B cell (primary cell): ENCODE measurements around the gene PLBD2. TPM values are rescaled to one million over a fixed set of nuclear protein-coding genes. Genes with fewer than 3 reads are reported as not detected.

Source experiments
- ATAC-seq: fragments of 200-7000 bp; cut with Tn5 transposase; one replicate; pipeline ENCODE4 v1.10.0; 2021; ENCODE audit warnings: low read depth, mild to moderate bottlenecking, moderate number of reproducible peaks, moderate library complexity
- CTCF ChIA-PET: fragments of 350-600 bp; sonication (Branson Sonifier 250); formaldehyde crosslinking; loops from one replicate; lab custom pipeline; 2021; ENCODE audit warnings: antibody characterized with exemption, inconsistent platforms; lab: Charles Lee
- POLR2A ChIA-PET: fragments of 350-600 bp; sonication (Branson Sonifier 250); formaldehyde crosslinking; loops from one replicate; lab custom pipeline; 2021; ENCODE audit warnings: antibody characterized with exemption; lab: Charles Lee
- DNase-seq: peaks from one replicate; pipeline ENCODE4 v3.0.0; 2013
- H2AFZ ChIP-seq: 2 replicates; pipeline ENCODE4 v1.6.1; 2012; ENCODE audit warnings: mild to moderate bottlenecking, low read depth, low read length; ENCODE audit not compliant: insufficient read depth, poor library complexity, severe bottlenecking
- H3K27ac ChIP-seq, 2 donors: 1 replicate in 1 of 2; 2 replicates in 1 of 2; pipeline ENCODE4 v1.5.1; 2012 to 2013; ENCODE audit warnings: low read length in 2 of 2, mild to moderate bottlenecking in 2 of 2, moderate library complexity in 1 of 2
- H3K27me3 ChIP-seq, 4 experiments: fragments of 200-600 bp in 1 of 4; sonication (generic) in 1 of 4; replicated peaks in 1 of 4; 1 replicate in 2 of 4; 2 replicates in 2 of 4; pipeline versions ENCODE4 v1.6.1 to v1.7.0; 2013 to 2016; ENCODE audit warnings: low read length in 3 of 4, mild to moderate bottlenecking in 2 of 4, mixed read lengths in 1 of 4, moderate library complexity in 1 of 4; ENCODE audit not compliant: insufficient read depth in 4 of 4, control insufficient read depth in 3 of 4; ENCODE audit errors: control extremely low read depth in 1 of 4
- H3K36me3 ChIP-seq, 2 experiments: replicated peaks in 1 of 2; 1 replicate in 1 of 2; 2 replicates in 1 of 2; pipeline versions ENCODE4 v1.6.1 to v1.7.1; 2013; ENCODE audit warnings: low read length in 1 of 2; ENCODE audit not compliant: insufficient read depth in 2 of 2, control insufficient read depth in 1 of 2; ENCODE audit errors: control extremely low read depth in 1 of 2, extremely low read depth in 1 of 2
- H3K4me1 ChIP-seq, 2 donors: fragments of 200-600 bp in 1 of 2; sonication (generic) in 1 of 2; 1 replicate in 1 of 2; 2 replicates in 1 of 2; pipeline versions ENCODE4 v1.5.1 to v1.6.1; 2013 to 2017; ENCODE audit warnings: low read length in 2 of 2; ENCODE audit not compliant: control insufficient read depth in 2 of 2, insufficient read depth in 2 of 2
- H3K4me2 ChIP-seq: replicated peaks from 2 replicates; pipeline ENCODE3; 2012; ENCODE audit warnings: mild to moderate bottlenecking, low read depth, low read length; ENCODE audit not compliant: poor library complexity, severe bottlenecking
- H3K4me3 ChIP-seq, 5 experiments: fragments of 200-600 bp in 1 of 5; sonication (generic) in 1 of 5; 1 replicate in 3 of 5; 2 replicates in 2 of 5; pipeline versions ENCODE4 v1.5.1 to v1.7.0; 2011 to 2016; ENCODE audit warnings: low read length in 4 of 5, mild to moderate bottlenecking in 4 of 5, low read depth in 2 of 5, control low read depth in 1 of 5, moderate library complexity in 1 of 5; ENCODE audit not compliant: insufficient read depth in 1 of 5; ENCODE audit errors: control extremely low read depth in 1 of 5, extremely low read depth in 1 of 5
- H3K79me2 ChIP-seq: fragments of 200-600 bp; sonication (generic); one replicate; pipeline ENCODE4 v1.6.0; 2016; ENCODE audit warnings: low read length; ENCODE audit not compliant: control insufficient read depth, insufficient read depth
- H3K9ac ChIP-seq: fragments of 200-600 bp; sonication (generic); 2 replicates; pipeline ENCODE4 v1.6.1; 2017; ENCODE audit warnings: mild to moderate bottlenecking, low read length, moderate library complexity
- H3K9me3 ChIP-seq, 3 donors: one replicate each; pipeline versions ENCODE4 v1.6.1 to v1.7.1; 2013; ENCODE audit warnings: low read length in 2 of 3; ENCODE audit not compliant: control insufficient read depth in 2 of 3, insufficient read depth in 1 of 3; ENCODE audit errors: control extremely low read depth in 1 of 3
- H4K20me1 ChIP-seq: 2 replicates; pipeline ENCODE4 v1.6.0; 2012; ENCODE audit warnings: mild to moderate bottlenecking, low read length; ENCODE audit not compliant: insufficient read depth, control insufficient read depth, poor library complexity, severe bottlenecking
- H3K27ac Mint-ChIP-seq: one replicate; pipeline ENCODE4 v1.8.0; 2021; ENCODE audit warnings: mixed read lengths
- H3K27me3 Mint-ChIP-seq: one replicate; pipeline ENCODE4 v1.8.0; 2021; ENCODE audit warnings: mixed read lengths
- H3K4me1 Mint-ChIP-seq: one replicate; pipeline ENCODE4 v1.8.0; 2021; ENCODE audit warnings: mixed read lengths
- H3K4me3 Mint-ChIP-seq: one replicate; pipeline ENCODE4 v1.8.0; 2021; ENCODE audit warnings: mixed read lengths
- H3K9me3 Mint-ChIP-seq: one replicate; pipeline ENCODE4 v1.8.0; 2022; ENCODE audit warnings: mixed read lengths; ENCODE audit not compliant: insufficient read depth
- CTCF ChIP-seq: fragments of 200-600 bp; IDR thresholded peaks from one replicate; pipeline ENCODE4 v1.8.0; 2022; ENCODE audit warnings: antibody characterized with exemption, mild to moderate bottlenecking
- EZH2 ChIP-seq: IDR thresholded peaks from 2 replicates; pipeline ENCODE4 v1.6.1; 2012; ENCODE audit warnings: borderline replicate concordance, low read depth, mild to moderate bottlenecking, moderate library complexity, low read length; ENCODE audit not compliant: insufficient read depth, poor library complexity, severe bottlenecking
- WGBS: methylation state at CpG from one replicate; pipeline ENCODE4 v1.1.5; 2013; ENCODE audit warnings: missing lambda C conversion rate; ENCODE audit not compliant: insufficient coverage; 5-methylcytosine and 5-hydroxymethylcytosine counted together
- intact Hi-C: fragments of 100-400 bp; cut with micrococcal nuclease; formaldehyde crosslinking; loops from one replicate; pipeline ENCODE4 v1.10.0; 2022
- polyA plus RNA-seq: library from polyadenylated mRNA; depleted of rRNA; stranded (reverse); fragments of >200 nt; gene quantifications from 2 replicates; pipeline ENCODE4 v1.2.3, GENCODE V29; 2012
- total RNA-seq, 2 donors: library from RNA; stranded (reverse); fragments of 120-200 nt in 1 of 2; gene quantifications; 1 replicate in 1 of 2; 2 replicates in 1 of 2; pipeline versions ENCODE4 v1.2.3 to v1.2.4, GENCODE V29; 2013 to 2022

PLBD2 gene
- total and polyA plus RNA-seq, 2 donors (not counting 1 experiment from before 2014, with no cell fraction given): 2.9 to 11.6 TPM

GRCh38 chr12:113436993-113437728 lies 78.8 kb downstream of the PLBD2 start:
- Histone ChIP-seq H3K27ac (no peak overlapping the region), H3K4me2 (no peak overlapping the region), H3K9me3 (no peaks in the 10 kb centered on the region), H3K79me2 (no peaks in the 10 kb centered on the region), H3K4me1 (no peaks in the 10 kb centered on the region), H4K20me1 (no peaks in the 10 kb centered on the region), H3K27me3 (peaks cover 0 to 14% (median 7%) of the 10 kb centered on the region in 4 experiments), H3K36me3 (no peaks in the 10 kb centered on the region), H2AFZ (no peak overlapping the region), H3K4me3 (no peak overlapping the region), H3K9ac (no peak overlapping the region)
- WGBS: 89% methylated on average over 4 of the region's 6 CpGs
- Mint-ChIP-seq H3K27ac (no peak overlapping the region), H3K4me3 (no peak overlapping the region), H3K4me1 (no peaks in the 10 kb centered on the region), H3K9me3 (no peaks in the 10 kb centered on the region), H3K27me3 (peaks cover 12% of the 10 kb centered on the region)
- CTCF ChIA-PET: no interaction called here
- intact Hi-C loops: no loop called here
- DNase-seq: no peak
- TF ChIP-seq EZH2: no peak
- TF ChIP-seq CTCF: no peak
- no peak for ATAC-seq
- POLR2A ChIA-PET: no interaction called here

- Histone ChIP-seq H4K20me1 (no peaks in the 10 kb centered on the region), H3K36me3 (no peaks in the 10 kb centered on the region), H3K4me3 (no peak overlapping the region), H3K4me1 (no peaks in the 10 kb centered on the region), H3K4me2 (no peak overlapping the region), H3K9ac (no peak overlapping the region), H2AFZ (no peak overlapping the region), H3K9me3 (no peaks in the 10 kb centered on the region), H3K79me2 (no peaks in the 10 kb centered on the region), H3K27ac (no peak overlapping the region), H3K27me3 (peaks cover 0 to 14% (median 7%) of the 10 kb centered on the region in 4 experiments)
- Mint-ChIP-seq H3K27ac (no peak overlapping the region), H3K4me1 (no peaks in the 10 kb centered on the region), H3K9me3 (no peaks in the 10 kb centered on the region), H3K4me3 (no peak overlapping the region), H3K27me3 (peaks cover 10% of the 10 kb centered on the region)
- ATAC-seq (no peak), DNase-seq (no peak)
- POLR2A ChIA-PET: no interaction called here
- TF ChIP-seq EZH2: no peak
- no peak for TF ChIP-seq CTCF
- 91% methylated on average over 8 of the region's 9 CpGs for WGBS
- CTCF ChIA-PET: no interaction called here
- intact Hi-C loops: no loop called here
Measured at GRCh38 chr12:113437729-113438100, 79.3 kb downstream of the PLBD2 start.
